Esophagus muscularis mucosa (tissue), 3 donors: ENCODE measurements around the gene SLC52A3.
A peak's percentile ranks its signal among the peaks of the same experiment; 100 is the strongest.

ENCODE experiments used
- EP300 ChIP-seq: sonication (generic); formaldehyde crosslinking; IDR thresholded peaks from one replicate; pipeline ENCODE4 v1.6.1; 2017; ENCODE audit warnings: antibody characterized with exemption
- TF ChIP-seq, protein P1 (sequence below), 3 experiments: fragments of 200-600 bp in 2 of 3; fragments of 450-650 bp in 1 of 3; sonication (generic) in 2 of 3; IDR thresholded peaks; one replicate each; pipeline ENCODE4 v1.5.1; 2017 to 2019; ENCODE audit warnings: antibody characterized with exemption in 3 of 3, mild to moderate bottlenecking in 2 of 3, moderate library complexity in 1 of 3

GRCh38 chr20:728256-728944, 39.9 kb downstream of the SLC52A3 start:
- TF ChIP-seq, protein P1, sequence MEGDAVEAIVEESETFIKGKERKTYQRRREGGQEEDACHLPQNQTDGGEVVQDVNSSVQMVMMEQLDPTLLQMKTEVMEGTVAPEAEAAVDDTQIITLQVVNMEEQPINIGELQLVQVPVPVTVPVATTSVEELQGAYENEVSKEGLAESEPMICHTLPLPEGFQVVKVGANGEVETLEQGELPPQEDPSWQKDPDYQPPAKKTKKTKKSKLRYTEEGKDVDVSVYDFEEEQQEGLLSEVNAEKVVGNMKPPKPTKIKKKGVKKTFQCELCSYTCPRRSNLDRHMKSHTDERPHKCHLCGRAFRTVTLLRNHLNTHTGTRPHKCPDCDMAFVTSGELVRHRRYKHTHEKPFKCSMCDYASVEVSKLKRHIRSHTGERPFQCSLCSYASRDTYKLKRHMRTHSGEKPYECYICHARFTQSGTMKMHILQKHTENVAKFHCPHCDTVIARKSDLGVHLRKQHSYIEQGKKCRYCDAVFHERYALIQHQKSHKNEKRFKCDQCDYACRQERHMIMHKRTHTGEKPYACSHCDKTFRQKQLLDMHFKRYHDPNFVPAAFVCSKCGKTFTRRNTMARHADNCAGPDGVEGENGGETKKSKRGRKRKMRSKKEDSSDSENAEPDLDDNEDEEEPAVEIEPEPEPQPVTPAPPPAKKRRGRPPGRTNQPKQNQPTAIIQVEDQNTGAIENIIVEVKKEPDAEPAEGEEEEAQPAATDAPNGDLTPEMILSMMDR (IDR thresholded peaks at IDR 0.05), result peak; percentile 25 to 57 (median 37)
- TF ChIP-seq EP300, result no peak
